Measurements from ENCODE around the gene TOR2A. TPM values are rescaled to one million over a fixed set of nuclear protein-coding genes. Genes with fewer than 3 reads are reported as not detected.

The TOR2A gene
- total and polyA plus RNA-seq, 8 donors: 10.6 to 21.8 (median 14.8) TPM

DNA sequence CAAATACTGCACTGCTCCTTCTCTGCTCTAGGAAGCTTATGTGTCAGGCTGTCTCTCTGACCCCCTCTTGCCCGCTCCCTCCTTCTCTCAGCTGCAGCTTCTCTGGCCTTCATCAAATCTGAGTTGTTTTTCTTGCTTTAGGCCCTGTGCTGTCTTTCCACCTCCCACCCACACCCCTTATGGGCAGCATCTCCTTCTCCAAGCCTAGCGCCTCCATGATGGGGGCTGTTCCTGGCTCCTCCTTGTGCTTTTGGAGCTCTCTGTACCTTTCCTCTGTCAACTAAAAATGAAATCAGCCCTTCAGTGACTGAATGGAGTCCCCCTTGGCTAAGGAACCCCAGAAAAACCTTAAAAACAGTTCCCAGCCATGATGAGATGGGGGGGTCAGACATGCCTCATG, 35.0 kb downstream of the TOR2A start:
- intact Hi-C loops (cut with DNase I): no loop called here
- no peak for ATAC-seq
- no peak for TF ChIP-seq CTCF (IDR thresholded peaks at IDR 0.05)
- no peak overlapping the region for H3K4me3 ChIP-seq
- peak overlapping the region in 1 of 2 donors; percentile 91 for H3K27ac ChIP-seq
- H3K27me3 ChIP-seq: no peaks in the 10 kb centered on the region
- H3K4me1 ChIP-seq: peaks cover 0 to 6% of the 10 kb centered on the region in 2 donors
- no peaks in the 10 kb centered on the region for H3K36me3 ChIP-seq
- no peak for DNase-seq
- no peaks in the 10 kb centered on the region for H3K9me3 ChIP-seq

- TF ChIP-seq CTCF (IDR thresholded peaks at IDR 0.05): peak in 1 of 2 donors; percentile 22
- DNase-seq (peak; percentile 91 to 97 (median 97)), ATAC-seq (peak; percentile 99)
- Histone ChIP-seq H3K27ac (peak overlapping the region; percentile 88 to 91), H3K4me3 (peak overlapping the region; percentile 7 to 27), H3K27me3 (no peaks in the 10 kb centered on the region), H3K9me3 (no peaks in the 10 kb centered on the region), H3K36me3 (no peaks in the 10 kb centered on the region), H3K4me1 (peaks cover 0 to 6% of the 10 kb centered on the region in 2 donors)
- intact Hi-C loops (cut with DNase I): no loop called here
Observed at GRCh38 chr9:127698985-127699670, 36.0 kb downstream of the TOR2A start.

GRCh38 chr9:127698386-127698785, 36.7 kb downstream of the TOR2A start:
- intact Hi-C loops (cut with DNase I): no loop called here
- DNase-seq: no peak
- TF ChIP-seq CTCF (IDR thresholded peaks at IDR 0.05): no peak
- H3K9me3 ChIP-seq: no peaks in the 10 kb centered on the region
- H3K27me3 ChIP-seq: no peaks in the 10 kb centered on the region
- ATAC-seq: no peak
- H3K4me3 ChIP-seq: no peak overlapping the region
- H3K36me3 ChIP-seq: no peaks in the 10 kb centered on the region
- peak overlapping the region in 1 of 2 donors; percentile 91 for H3K27ac ChIP-seq
- peaks cover 0 to 6% of the 10 kb centered on the region in 2 donors for H3K4me1 ChIP-seq

DNA sequence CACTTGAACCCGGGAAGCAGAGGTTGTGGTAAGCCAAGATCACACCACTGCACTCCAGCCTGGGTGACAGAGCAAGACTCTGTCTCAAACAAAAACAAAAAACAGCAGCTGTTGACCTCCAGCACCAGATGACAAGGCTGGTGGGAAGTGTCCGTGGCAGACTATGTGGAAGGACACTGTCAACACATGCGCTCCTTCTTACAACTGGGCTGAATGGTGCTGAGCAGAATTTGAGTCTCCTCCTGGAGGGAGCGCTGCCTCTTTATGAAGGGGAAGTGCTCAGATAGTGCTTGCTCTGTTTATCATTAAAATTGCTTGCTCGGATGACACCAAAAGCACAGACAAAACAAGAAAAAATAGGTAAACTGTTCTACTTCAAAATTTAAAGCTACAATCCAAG, 37.5 kb downstream of the TOR2A start:
- intact Hi-C loops (cut with DNase I): no loop called here
- no peak overlapping the region for H3K27ac ChIP-seq
- ATAC-seq (no peak), DNase-seq (no peak)
- H3K4me3 ChIP-seq: no peak overlapping the region
- H3K36me3 ChIP-seq: no peaks in the 10 kb centered on the region
- H3K4me1 ChIP-seq: peaks cover 0 to 6% of the 10 kb centered on the region in 2 donors
- H3K9me3 ChIP-seq: no peaks in the 10 kb centered on the region
- H3K27me3 ChIP-seq: no peaks in the 10 kb centered on the region
- TF ChIP-seq CTCF (IDR thresholded peaks at IDR 0.05): no peak

DNA sequence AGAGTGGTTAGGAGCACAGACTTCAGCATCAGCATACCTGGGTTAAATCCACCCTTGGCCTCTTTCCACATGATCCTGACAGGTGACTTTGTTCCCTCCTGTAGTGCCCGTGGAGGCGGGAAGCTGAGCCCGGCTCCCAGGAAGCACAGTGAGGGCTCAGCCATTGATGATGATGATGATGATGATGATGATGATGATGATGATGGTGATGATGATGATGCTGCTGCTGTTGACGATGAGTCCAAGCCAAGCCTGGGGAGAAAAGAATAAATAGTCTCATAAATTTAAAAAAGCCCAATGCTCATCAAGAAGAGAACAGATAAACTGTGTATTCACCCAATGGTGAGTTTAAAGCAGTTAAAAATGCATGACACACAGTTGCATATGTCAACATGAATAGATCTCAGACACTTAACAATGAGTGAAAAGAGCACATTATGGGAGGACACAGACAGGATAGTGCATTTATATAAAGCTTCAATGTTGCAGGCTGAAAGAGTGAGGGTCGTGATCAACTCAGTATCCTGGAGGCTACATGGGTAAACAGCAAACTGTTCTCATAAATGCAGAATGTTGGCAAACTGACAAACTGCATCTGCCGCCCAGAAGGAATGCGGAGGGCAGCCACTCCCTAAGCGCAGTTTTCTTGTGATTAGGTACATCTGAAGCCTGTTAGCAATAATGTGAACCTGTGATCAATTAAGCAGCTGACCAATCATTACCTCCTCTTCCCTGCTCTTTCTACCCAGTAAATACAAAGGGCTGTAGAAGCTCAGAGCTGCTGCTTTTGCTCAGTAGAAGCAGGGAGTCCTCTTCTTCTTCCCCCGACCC, 40.0 kb downstream of the TOR2A start:
- Histone ChIP-seq H3K36me3 (peaks cover 0 to 22% of the 10 kb centered on the region in 2 donors), H3K4me3 (no peak overlapping the region), H3K27ac (no peak overlapping the region), H3K4me1 (peaks cover 0 to 6% of the 10 kb centered on the region in 2 donors), H3K9me3 (no peaks in the 10 kb centered on the region), H3K27me3 (no peaks in the 10 kb centered on the region)
- no peak for ATAC-seq
- DNase-seq: no peak
- TF ChIP-seq CTCF (IDR thresholded peaks at IDR 0.05): no peak
- intact Hi-C loops (cut with DNase I): no loop called here

Measured in left lung (tissue), 10 donors.